PC-3 (cell line): Measurements from ENCODE around the gene COPS6. TPM values are rescaled to one million over a fixed set of nuclear protein-coding genes. Genes with fewer than 3 reads are reported as not detected.

Experiments
- ATAC-seq: fragments of 200-7000 bp; cut with Tn5 transposase; 2 replicates; pipeline ENCODE4 v1.9.1; 2020; ENCODE audit warnings: mild to moderate bottlenecking, moderate library complexity
- BruUV-seq: library from RNA; stranded (reverse); fragments of 400-500 nt; replicated peaks from 2 replicates; lab custom pipeline; 2021; lab: Mats Ljungman, UMichigan
- CTCF ChIA-PET: fragments of 300-600 bp; sonication (Branson Sonifier 250); formaldehyde crosslinking; loops from one replicate; lab custom pipeline; 2022; ENCODE audit warnings: antibody characterized with exemption; lab: Charles Lee
- POLR2A ChIA-PET: fragments of 300-600 bp; sonication (Branson Sonifier 250); formaldehyde crosslinking; loops from one replicate; lab custom pipeline; 2022; ENCODE audit warnings: antibody characterized with exemption; ENCODE audit not compliant: unreplicated experiment; lab: Charles Lee
- DNase-seq: peaks from one replicate; pipeline ENCODE4 v3.0.0-alpha.2; 2015
- H2AFZ ChIP-seq: fragments of 300-600 bp; sonication (generic); 2 replicates; pipeline ENCODE4 v1.6.0; 2016; ENCODE audit warnings: antibody characterized with exemption, low read length
- H3F3A ChIP-seq: fragments of 300-600 bp; sonication (generic); one replicate; pipeline ENCODE4 v1.6.0; 2017; ENCODE audit warnings: antibody characterized with exemption, low read length, control low read depth, mild to moderate bottlenecking; ENCODE audit not compliant: unreplicated experiment
- H3K27ac ChIP-seq: fragments of 300-600 bp; sonication (generic); 2 replicates; pipeline ENCODE4 v1.5.1; 2016; ENCODE audit warnings: mild to moderate bottlenecking, low read length
- H3K27me3 ChIP-seq: fragments of 300-600 bp; sonication (generic); 2 replicates; pipeline ENCODE4 v1.6.1; 2016; ENCODE audit warnings: low read length, mixed read lengths
- H3K36me3 ChIP-seq: fragments of 300-600 bp; sonication (generic); 2 replicates; pipeline ENCODE4 v1.6.1; 2016; ENCODE audit warnings: low read depth, mixed run types, low read length, mixed read lengths
- H3K4me1 ChIP-seq: fragments of 300-600 bp; sonication (generic); 2 replicates; pipeline ENCODE4 v1.5.1; 2016; ENCODE audit warnings: low read length; ENCODE audit not compliant: insufficient read depth
- H3K4me2 ChIP-seq: fragments of 300-600 bp; sonication (generic); 2 replicates; pipeline ENCODE4 v1.6.0; 2016; ENCODE audit warnings: low read length
- H3K4me3 ChIP-seq: fragments of 300-600 bp; sonication (generic); 2 replicates; pipeline ENCODE4 v1.5.1; 2016; ENCODE audit warnings: mild to moderate bottlenecking, low read length, mixed read lengths
- H3K79me2 ChIP-seq: fragments of 300-600 bp; sonication (generic); 2 replicates; pipeline ENCODE4 v1.6.1; 2017; ENCODE audit warnings: low read length, mixed read lengths
- H3K9ac ChIP-seq: fragments of 300-600 bp; sonication (generic); 2 replicates; pipeline ENCODE4 v1.6.0; 2016; ENCODE audit warnings: mild to moderate bottlenecking, low read length
- H3K9me2 ChIP-seq: fragments of 300-600 bp; sonication (generic); replicated peaks from 2 replicates; pipeline ENCODE4 v1.6.1; 2016; ENCODE audit warnings: mixed run types, low read length, mixed read lengths
- H3K9me3 ChIP-seq: fragments of 300-600 bp; sonication (generic); 2 replicates; pipeline ENCODE4 v1.6.1; 2016; ENCODE audit warnings: low read length, mixed read lengths
- H4K20me1 ChIP-seq: fragments of 300-600 bp; sonication (generic); 2 replicates; pipeline ENCODE4 v1.6.1; 2016; ENCODE audit warnings: low read length, mixed read lengths
- CTCF ChIP-seq: fragments of 300-600 bp; sonication (generic); conservative IDR thresholded peaks from 2 replicates; pipeline ENCODE4 v1.5.1; 2017; ENCODE audit warnings: antibody characterized with exemption, low read depth, mild to moderate bottlenecking, low read length
- EZH2 ChIP-seq: fragments of 300-600 bp; sonication (generic); IDR thresholded peaks from one replicate; pipeline ENCODE4 v1.6.1; 2017; ENCODE audit warnings: antibody characterized with exemption, mild to moderate bottlenecking, low read length; ENCODE audit not compliant: unreplicated experiment
- EZH2phosphoT487 ChIP-seq: fragments of 300-600 bp; sonication (generic); IDR thresholded peaks from 2 replicates; pipeline ENCODE4 v1.6.1; 2018; ENCODE audit warnings: mild to moderate bottlenecking, antibody characterized with exemption, low read length, borderline replicate concordance
- intact Hi-C: fragments of 100-400 bp; cut with micrococcal nuclease; formaldehyde crosslinking; loops from 2 replicates; pipeline ENCODE4 v1.9.0; 2023
- total RNA-seq: library from RNA; depleted of rRNA; stranded (reverse); fragments of >200 nt; gene quantifications from 2 replicates; pipeline ENCODE4 v1.2.3, GENCODE V29; 2014

Gene COPS6
- total RNA-seq, 1 experiment from 2014 or later = 110 TPM

DNA sequence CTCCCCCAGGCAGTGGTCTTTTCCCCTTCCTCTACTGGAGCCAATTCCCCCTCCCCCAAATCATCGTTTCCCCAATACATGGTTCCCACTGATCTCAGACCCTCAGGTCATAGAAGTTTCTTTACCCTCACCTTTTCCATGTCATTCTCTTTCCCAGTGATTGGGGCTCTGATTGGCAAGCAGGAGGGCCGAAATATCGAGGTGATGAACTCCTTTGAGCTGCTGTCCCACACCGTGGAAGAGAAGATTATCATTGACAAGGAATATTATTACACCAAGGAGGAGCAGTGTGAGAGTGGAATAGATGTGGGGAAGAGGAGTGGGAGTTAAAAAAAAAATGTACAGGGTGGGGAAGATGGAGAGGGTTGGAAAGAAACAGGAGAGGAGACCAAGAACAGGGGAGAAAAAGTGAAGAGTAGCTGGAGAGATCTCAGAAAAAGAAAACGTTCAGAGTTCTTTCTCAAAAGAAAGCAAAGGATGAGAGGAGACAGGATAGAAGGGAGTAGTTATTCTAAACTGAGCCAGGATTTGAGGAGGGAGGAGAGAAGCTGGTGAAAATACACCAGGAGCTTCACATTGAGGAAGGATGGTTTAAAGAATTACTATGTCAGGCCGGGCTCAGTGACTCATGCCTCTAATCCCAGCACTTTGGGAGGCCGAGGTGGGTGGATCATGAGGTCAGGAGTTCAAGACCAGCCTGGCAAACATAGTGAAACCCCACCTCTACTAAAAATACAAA, 858 bp downstream of the COPS6 start:
- CTCF ChIA-PET = no interaction called here
- Histone ChIP-seq H3K9ac (peak overlapping the region; percentile 94), H3K27ac (peak overlapping the region; percentile 59), H3K4me1 (peaks cover 29% of the 10 kb centered on the region), H3K9me3 (no peaks in the 10 kb centered on the region), H3K4me2 (peak overlapping the region; percentile 86), H3K36me3 (peaks cover 34% of the 10 kb centered on the region), H2AFZ (peak overlapping the region; percentile 95), H4K20me1 (peaks cover 4% of the 10 kb centered on the region; the same call in 1 of the 2 replicates), H3K9me2 (no peaks in the 10 kb centered on the region), H3K27me3 (no peaks in the 10 kb centered on the region), H3K4me3 (peak overlapping the region; percentile 88), H3K79me2 (peaks cover 25% of the 10 kb centered on the region), H3F3A (no peaks in the 10 kb centered on the region)
- no TSS peak for BruUV-seq
- no peak for DNase-seq
- no peak for ATAC-seq
- intact Hi-C loops = loop anchor here (1.0 kb wide), 1 partner anchor 11 kb away; no protein-coding TSS in a partner anchor
- TF ChIP-seq EZH2phosphoT487 = no peak
- no peak for TF ChIP-seq CTCF
- no peak for TF ChIP-seq EZH2
- POLR2A ChIA-PET = no interaction called here

DNA sequence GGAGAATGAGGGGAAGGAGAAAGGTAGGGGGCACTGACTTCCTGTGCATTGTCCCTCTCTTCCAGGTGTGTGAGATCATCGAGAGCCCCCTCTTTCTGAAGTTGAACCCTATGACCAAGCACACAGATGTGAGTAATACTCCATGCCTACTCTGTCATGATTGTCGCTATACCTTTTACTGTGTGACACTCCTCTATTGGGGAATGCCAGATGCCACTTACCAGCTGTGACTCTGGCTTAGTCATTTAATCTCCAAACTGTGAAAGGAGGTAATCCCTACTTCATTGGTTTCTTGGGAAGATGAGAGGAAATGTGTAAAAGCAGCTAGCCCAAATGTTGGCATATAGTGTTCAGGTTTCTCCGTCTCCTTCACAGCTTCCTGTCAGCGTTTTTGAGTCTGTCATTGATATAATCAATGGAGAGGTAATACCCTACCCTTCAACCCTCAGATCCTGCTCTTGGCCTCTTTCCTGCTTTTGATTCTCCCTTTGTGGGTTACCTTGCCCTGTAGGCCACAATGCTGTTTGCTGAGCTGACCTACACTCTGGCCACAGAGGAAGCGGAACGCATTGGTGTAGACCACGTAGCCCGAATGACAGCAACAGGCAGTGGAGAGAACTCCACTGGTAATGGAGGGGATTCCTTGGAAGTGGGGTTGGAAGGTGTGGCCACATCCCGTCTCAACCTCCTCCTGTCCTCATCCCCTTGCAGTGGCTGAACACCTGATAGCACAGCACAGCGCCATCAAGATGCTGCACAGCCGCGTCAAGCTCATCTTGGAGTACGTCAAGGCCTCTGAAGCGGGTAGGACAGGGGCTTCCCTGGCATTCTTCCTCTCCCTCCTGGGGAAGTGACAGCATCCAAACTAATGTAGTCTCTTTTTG, 2.0 kb downstream of the COPS6 start:
- TF ChIP-seq EZH2 (no peak), CTCF (no peak), EZH2phosphoT487 (no peak)
- Histone ChIP-seq H3K79me2 (peaks cover 28% of the 10 kb centered on the region), H3K9me2 (no peaks in the 10 kb centered on the region), H2AFZ (no peak overlapping the region), H3K36me3 (peaks cover 44% of the 10 kb centered on the region), H3K9me3 (no peaks in the 10 kb centered on the region), H3K4me2 (no peak overlapping the region), H3K27ac (no peak overlapping the region), H3K27me3 (no peaks in the 10 kb centered on the region), H3K4me3 (no peak overlapping the region), H3K9ac (no peak overlapping the region), H3F3A (no peaks in the 10 kb centered on the region), H4K20me1 (peaks cover 4% of the 10 kb centered on the region; the same call in 1 of the 2 replicates), H3K4me1 (peaks cover 29% of the 10 kb centered on the region)
- BruUV-seq = TSS peak; percentile 55
- DNase-seq (peak; percentile 24), ATAC-seq (no peak)
- POLR2A ChIA-PET = no interaction called here
- intact Hi-C loops = no loop called here
- CTCF ChIA-PET = no interaction called here
